Bronchial epithelial cell (primary cell): ENCODE data around the gene S100A9. TPM values are rescaled to one million over a fixed set of nuclear protein-coding genes. Genes with fewer than 3 reads are reported as not detected.

Experiments used
- DNase-seq: peaks from one replicate; pipeline ENCODE4 v3.0.0-alpha.2; 2010; ENCODE audit warnings: low read depth
- FAIRE-seq: peaks from 2 replicates; lab custom pipeline; 2011; peaks lifted over from hg19 to GRCh38; lab: Jason Lieb, UNC
- H3K27me3 ChIP-seq: 2 replicates; pipeline ENCODE4 v1.5.1; 2011; ENCODE audit warnings: low read length; ENCODE audit not compliant: control insufficient read depth, insufficient read depth
- H3K36me3 ChIP-seq: 2 replicates; pipeline ENCODE4 v1.5.1; 2011; ENCODE audit warnings: low read length; ENCODE audit not compliant: control insufficient read depth, insufficient read depth
- H3K4me3 ChIP-seq: 2 replicates; pipeline ENCODE4 v1.5.1; 2011; ENCODE audit warnings: mild to moderate bottlenecking, low read depth, low read length, control low read depth
- CTCF ChIP-seq: IDR thresholded peaks from 2 replicates; pipeline ENCODE4 v1.5.1; 2011; ENCODE audit warnings: mild to moderate bottlenecking, moderate library complexity, low read length, control low read depth, inconsistent platforms; ENCODE audit not compliant: insufficient read depth, severe bottlenecking
- total RNA-seq: library from RNA; depleted of rRNA; stranded (reverse); fragments of >200 nt; gene quantifications from 2 replicates; pipeline ENCODE4 v1.2.1, GENCODE V29; 2014

S100A9 gene
- total RNA-seq, 1 donor from 2014 or later = 735 TPM

DNA sequence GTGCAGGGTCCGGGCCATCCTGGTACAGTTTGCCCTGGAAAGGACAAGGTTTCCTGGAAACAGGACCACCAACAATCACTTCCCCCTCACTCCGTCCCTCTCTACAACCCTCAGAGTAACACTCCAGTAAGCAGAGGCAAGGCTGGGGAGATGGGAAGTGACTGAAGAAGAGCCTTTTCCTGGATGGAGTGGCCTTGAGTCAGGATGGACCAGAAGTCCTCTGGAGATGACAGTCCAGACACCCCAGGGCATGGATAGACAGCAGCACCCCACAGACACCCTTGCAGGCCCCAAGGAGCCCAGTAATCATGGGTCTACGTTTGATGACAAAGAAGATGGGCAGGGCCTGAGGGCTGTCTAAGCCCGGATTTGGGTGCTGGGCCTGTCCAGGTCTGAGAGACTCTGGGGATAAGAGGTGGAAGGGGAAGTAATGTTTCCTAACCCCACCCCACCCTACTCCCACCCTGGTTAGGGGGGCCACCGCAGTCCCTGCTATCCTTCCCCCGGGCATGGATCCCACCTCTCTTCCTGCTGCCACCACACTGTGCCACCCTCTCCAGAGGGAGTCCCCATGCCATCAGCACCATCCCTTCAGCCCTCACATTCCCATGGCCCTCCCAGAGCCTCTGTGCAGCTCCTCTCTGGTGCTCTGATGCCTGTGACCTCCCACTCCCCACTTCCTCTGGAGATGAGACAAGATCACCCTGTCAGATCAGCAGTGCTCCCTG is 40.4 kb downstream of the S100A9 start:
- DNase-seq = no peak
- peaks cover 2% of the 10 kb centered on the region for H3K27me3 ChIP-seq
- no peak for TF ChIP-seq CTCF
- no peak for FAIRE-seq
- no peak overlapping the region for H3K4me3 ChIP-seq
- H3K36me3 ChIP-seq = no peaks in the 10 kb centered on the region

GRCh38 chr1:153399401-153400055 is 41.9 kb downstream of the S100A9 start:
- TF ChIP-seq CTCF = no peak
- H3K27me3 ChIP-seq = peaks cover 2% of the 10 kb centered on the region
- H3K4me3 ChIP-seq = no peak overlapping the region
- no peaks in the 10 kb centered on the region for H3K36me3 ChIP-seq
- FAIRE-seq (peak; percentile 23), DNase-seq (no peak)

DNA sequence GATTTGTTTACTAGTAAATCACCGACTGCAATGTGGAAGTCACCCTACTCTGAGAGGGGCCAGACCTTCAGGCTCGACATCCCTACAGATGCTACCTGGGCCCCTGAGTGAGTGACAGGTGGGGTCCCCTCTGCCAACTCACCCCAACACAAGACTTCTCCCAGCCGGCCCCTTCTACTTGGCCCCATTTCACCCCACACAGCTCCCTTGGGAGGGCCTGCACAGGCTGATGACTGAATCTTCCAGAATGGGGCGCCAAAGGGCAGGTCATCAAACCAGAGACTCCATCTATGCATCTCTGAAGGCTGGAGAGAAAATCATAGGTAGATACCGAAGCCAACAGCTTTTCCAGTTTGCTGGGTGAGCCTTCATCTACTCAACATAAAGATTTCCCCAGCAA is 42.6 kb downstream of the S100A9 start:
- TF ChIP-seq CTCF = peak; percentile 34
- no peak for DNase-seq
- Histone ChIP-seq H3K27me3 (peaks cover 2% of the 10 kb centered on the region), H3K4me3 (no peak overlapping the region), H3K36me3 (no peaks in the 10 kb centered on the region)
- no peak for FAIRE-seq

- Histone ChIP-seq H3K27me3 (peaks cover 5% of the 10 kb centered on the region), H3K4me3 (no peak overlapping the region), H3K36me3 (no peaks in the 10 kb centered on the region)
- DNase-seq (no peak), FAIRE-seq (no peak)
- TF ChIP-seq CTCF = no peak
Measured at GRCh38 chr1:153401461-153401860, 43.8 kb downstream of the S100A9 start.

DNA sequence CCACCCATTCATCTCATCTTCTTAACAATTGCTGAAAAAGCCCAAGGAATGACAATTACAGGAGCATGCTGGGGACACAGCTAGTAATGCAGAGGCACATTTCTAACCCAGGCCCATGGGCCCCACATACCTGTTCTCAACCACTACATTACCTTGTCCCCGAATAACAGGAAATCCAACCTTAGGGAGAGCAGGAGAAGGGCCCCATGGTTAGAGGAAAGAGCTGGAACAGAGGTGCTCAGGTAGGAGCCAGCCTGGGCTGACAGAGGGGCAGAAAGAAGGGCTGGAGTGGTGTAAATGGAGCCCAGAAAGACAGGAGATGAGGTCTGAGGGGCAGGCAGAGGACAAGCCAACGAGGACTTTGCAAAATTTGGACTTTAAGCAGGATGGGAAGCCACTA is 44.6 kb downstream of the S100A9 start:
- H3K36me3 ChIP-seq = no peaks in the 10 kb centered on the region
- peaks cover 7% of the 10 kb centered on the region for H3K27me3 ChIP-seq
- no peak for TF ChIP-seq CTCF
- DNase-seq = no peak
- no peak overlapping the region for H3K4me3 ChIP-seq
- FAIRE-seq = no peak
